Activated CD4-positive, alpha-beta T cell treated with anti-CD3 and anti-CD28 coated beads, Interleukin-2, amount 50 U/mL, for 1 hour (primary cell): ENCODE results near the gene CDK4.
"Not testable (repeated sequence)": the region's sequence is repeated elsewhere in the genome, so short reads cannot be mapped to it uniquely, and the experiment has no call there.

Source experiments
- DNase-seq: peaks from one replicate; pipeline ENCODE4 v3.0.0-alpha.2; 2020

Gene CDK4

GRCh38 chr12:57751788-57752667 lies at the start of gene CDK4:
TSS of gene CDK4 (minus strand) at chr12:57752310. CDS start at chr12:57751717, 593 bp downstream.
- peak; percentile 99 for DNase-seq

- no peak for DNase-seq
These were observed 48.9 kb upstream of the CDK4 start for GRCh38 chr12:57800965-57801364.

GRCh38 chr12:57797933-57798332 lies 45.8 kb upstream of the CDK4 start:
- DNase-seq = no peak

- DNase-seq = no peak
These were observed 44.9 kb upstream of the CDK4 start for GRCh38 chr12:57796996-57797395.

GRCh38 chr12:57795354-57795753 lies 43.2 kb upstream of the CDK4 start:
- no peak for DNase-seq

- DNase-seq = no peak
These were observed 41.8 kb upstream of the CDK4 start for GRCh38 chr12:57793920-57794319.

- no peak for DNase-seq
These were observed 31.8 kb upstream of the CDK4 start for GRCh38 chr12:57783861-57784260.

- DNase-seq = no peak
These were observed 31.3 kb upstream of the CDK4 start for GRCh38 chr12:57783466-57783801.

GRCh38 chr12:57782608-57783465 lies 30.7 kb upstream of the CDK4 start, which contains the start of gene TSFM:
TSS of gene TSFM (plus strand) at chr12:57782787. CDS start at chr12:57782802, 15 bp downstream.
- DNase-seq = peak; percentile 98

- DNase-seq = no peak
These were observed 30.1 kb upstream of the CDK4 start for GRCh38 chr12:57782243-57782607.

GRCh38 chr12:57781801-57782200 lies 29.7 kb upstream of the CDK4 start:
- no peak for DNase-seq

GRCh38 chr12:57781244-57781643 lies 29.1 kb upstream of the CDK4 start:
- no peak for DNase-seq

GRCh38 chr12:57780284-57780897 lies 28.3 kb upstream of the CDK4 start:
- DNase-seq = no peak

- DNase-seq = no peak
These were observed 27.6 kb upstream of the CDK4 start for GRCh38 chr12:57779736-57780135.

GRCh38 chr12:57777911-57778310 lies 25.8 kb upstream of the CDK4 start:
- no peak for DNase-seq

GRCh38 chr12:57777367-57777766 lies 25.3 kb upstream of the CDK4 start:
- DNase-seq = no peak

GRCh38 chr12:57776247-57776587 lies 24.1 kb upstream of the CDK4 start:
- no peak for DNase-seq

GRCh38 chr12:57775563-57776246 lies 23.6 kb upstream of the CDK4 start:
- no peak for DNase-seq

- DNase-seq = no peak
These were observed 22.9 kb upstream of the CDK4 start for GRCh38 chr12:57775044-57775443.

GRCh38 chr12:57774634-57775033 lies 22.5 kb upstream of the CDK4 start:
- not testable (repeated sequence) for DNase-seq

GRCh38 chr12:57772429-57773322 lies 20.6 kb upstream of the CDK4 start, which contains the start of gene EEF1AKMT3:
TSS of gene EEF1AKMT3 (plus strand) at chr12:57772614. CDS start at chr12:57772725, 111 bp downstream.
- no peak for DNase-seq
